AG04450 (cell line): Measurements from ENCODE around the gene CCNL2. TPM values are rescaled to one million over a fixed set of nuclear protein-coding genes. Genes with fewer than 3 reads are reported as not detected.
"Not testable (repeated sequence)": the region's sequence is repeated elsewhere in the genome, so short reads cannot be mapped to it uniquely, and the experiment has no call there.

Experiments
- CTCF ChIA-PET: fragments of 300-600, 350-600 bp; formaldehyde crosslinking; extraction: SDS; loops from one replicate; lab custom pipeline; 2022; ENCODE audit warnings: antibody characterized with exemption, inconsistent platforms; lab: Charles Lee
- POLR2A ChIA-PET: fragments of 350-600 bp; formaldehyde crosslinking; extraction: SDS; loops from one replicate; lab custom pipeline; 2021; ENCODE audit warnings: antibody characterized with exemption, inconsistent platforms; lab: Yijun Ruan, JAX
- DNase-seq: peaks from one replicate; pipeline ENCODE4 v3.0.0-alpha.2; 2011; ENCODE audit warnings: low read depth, low spot score
- H3K27ac ChIP-seq: one replicate; pipeline ENCODE4 v1.5.1; 2012; ENCODE audit warnings: low read depth, low read length, control low read depth
- H3K27me3 ChIP-seq: one replicate; pipeline ENCODE4 v1.6.0; 2012; ENCODE audit warnings: low read length; ENCODE audit not compliant: control insufficient read depth, insufficient read depth
- H3K4me3 ChIP-seq: 2 replicates; pipeline ENCODE4 v1.5.1; 2011; ENCODE audit warnings: mild to moderate bottlenecking, low read depth, low read length, control low read depth
- H3K9me3 ChIP-seq: 2 replicates; pipeline ENCODE4 v1.5.1; 2012; ENCODE audit warnings: low read length; ENCODE audit not compliant: control insufficient read depth, insufficient read depth
- CTCF ChIP-seq: IDR thresholded peaks from 2 replicates; pipeline ENCODE4 v1.5.1; 2011; ENCODE audit warnings: low read depth, low read length, control low read depth, inconsistent platforms
- polyA plus RNA-seq: library from polyadenylated mRNA; depleted of rRNA; stranded (reverse); fragments of >200 nt; gene quantifications from 2 replicates; pipeline ENCODE4 v1.2.3, GENCODE V29; 2011

The CCNL2 gene
- polyA plus RNA-seq, 1 experiment, result 181 TPM

GRCh38 chr1:1419813-1420653 is 20.9 kb upstream of the CCNL2 start:
- Histone ChIP-seq H3K27ac (no peak overlapping the region), H3K27me3 (no peaks in the 10 kb centered on the region), H3K9me3 (no peaks in the 10 kb centered on the region; the same call in 1 of the 2 replicates), H3K4me3 (no peak overlapping the region)
- no peak for DNase-seq
- POLR2A ChIA-PET, result interaction anchor here (1.6 kb wide), 1 partner anchor 10 kb away, joined by 5 read pairs; no protein-coding TSS in a partner anchor
- TF ChIP-seq CTCF, result no peak
- CTCF ChIA-PET, result no interaction called here

GRCh38 chr1:1419363-1419812 is 20.3 kb upstream of the CCNL2 start:
- no peak for TF ChIP-seq CTCF
- no peak for DNase-seq

GRCh38 chr1:1418464-1419362 is 19.6 kb upstream of the CCNL2 start:
- CTCF ChIA-PET, result no interaction called here
- POLR2A ChIA-PET, result no interaction called here
- Histone ChIP-seq H3K27ac (no peak overlapping the region), H3K4me3 (no peak overlapping the region), H3K27me3 (no peaks in the 10 kb centered on the region), H3K9me3 (no peaks in the 10 kb centered on the region; the same call in 1 of the 2 replicates)
- TF ChIP-seq CTCF, result no peak
- no peak for DNase-seq

More at GRCh38 chr1:1419363-1419812, 20.3 kb upstream of the CCNL2 start:
- no peaks in the 10 kb centered on the region; the same call in 1 of the 2 replicates for H3K9me3 ChIP-seq
- no peak overlapping the region for H3K4me3 ChIP-seq
- no peak overlapping the region for H3K27ac ChIP-seq
- H3K27me3 ChIP-seq, result no peaks in the 10 kb centered on the region
- ChIA-PET CTCF (no interaction called here), POLR2A (no interaction called here)

GRCh38 chr1:1417825-1418463 is 18.8 kb upstream of the CCNL2 start:
- H3K9me3 ChIP-seq, DNase-seq, POLR2A ChIA-PET, CTCF ChIA-PET, H3K27ac ChIP-seq, H3K4me3 ChIP-seq, H3K27me3 ChIP-seq: not testable (repeated sequence)

- CTCF ChIA-PET, H3K9me3 ChIP-seq, H3K27me3 ChIP-seq, DNase-seq, POLR2A ChIA-PET, H3K4me3 ChIP-seq, H3K27ac ChIP-seq: not testable (repeated sequence)
Observed at GRCh38 chr1:1417396-1417795, 18.3 kb upstream of the CCNL2 start.
